ENCODE data around the gene TESK2. TPM values are rescaled to one million over a fixed set of nuclear protein-coding genes. Genes with fewer than 3 reads are reported as not detected.

TESK2 gene
- total RNA-seq, 2 experiments from 2014 or later: 3.0 to 4.4 TPM

DNA sequence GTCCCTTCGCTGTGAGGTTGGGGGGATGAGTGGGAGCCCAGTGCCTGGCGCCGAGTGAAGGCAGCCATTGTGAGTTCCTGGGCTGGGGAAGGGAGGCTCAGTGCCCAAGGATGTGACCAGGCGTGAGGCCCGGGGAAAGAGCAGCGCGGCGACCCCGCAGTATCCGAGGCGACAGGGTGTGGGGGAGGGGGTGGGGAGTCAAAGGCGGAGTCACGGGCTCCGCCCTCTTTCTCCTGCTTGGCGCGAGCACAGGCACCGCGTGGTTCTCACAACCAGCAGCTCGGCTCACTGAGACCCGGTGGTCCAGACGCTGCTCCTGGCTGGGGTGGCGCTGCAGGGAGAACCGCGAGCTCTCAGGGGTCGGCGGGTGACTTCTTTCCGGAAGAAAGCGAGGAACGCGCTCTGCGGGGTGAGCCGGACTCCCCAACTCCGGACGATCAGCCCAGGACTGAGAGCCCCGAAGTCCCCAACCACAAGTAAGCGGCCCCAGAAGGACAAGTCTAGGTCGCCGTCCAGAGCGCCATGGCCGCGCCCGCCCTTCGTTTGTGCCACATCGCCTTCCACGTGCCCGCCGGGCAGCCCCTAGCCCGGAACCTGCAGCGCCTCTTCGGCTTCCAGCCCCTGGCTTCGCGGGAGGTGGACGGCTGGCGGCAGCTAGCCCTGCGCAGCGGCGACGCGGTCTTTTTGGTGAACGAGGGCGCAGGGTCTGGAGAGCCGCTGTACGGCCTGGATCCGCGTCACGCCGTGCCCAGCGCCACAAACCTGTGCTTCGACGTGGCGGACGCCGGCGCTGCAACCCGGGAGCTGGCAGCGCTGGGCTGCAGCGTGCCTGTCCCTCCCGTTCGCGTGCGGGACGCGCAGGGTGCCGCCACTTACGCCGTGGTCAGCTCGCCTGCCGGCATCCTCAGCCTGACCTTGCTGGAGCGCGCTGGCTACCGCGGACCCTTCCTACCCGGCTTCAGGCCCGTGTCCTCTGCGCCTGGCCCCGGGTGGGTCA is 164.0 kb downstream of the TESK2 start, which contains the start of gene HPDL:
Gene HPDL, plus strand, starts transcription at position 269 of the 997 bp plus-strand sequence. Its CDS starts 254 bp downstream, at position 523.
- peaks cover 5% of the 10 kb centered on the region for H3K36me3 Mint-ChIP-seq
- no peaks in the 10 kb centered on the region for H3K27me3 Mint-ChIP-seq
- peak; percentile 83 for DNase-seq
- H3K4me3 Mint-ChIP-seq: peak within 1 kb of the TSS; percentile 80
- ATAC-seq: peak; percentile 89
- H3K27ac Mint-ChIP-seq: peak within 1 kb of the TSS; percentile 83
- no peaks in the 10 kb centered on the region for H3K9me3 Mint-ChIP-seq (ENCODE audit: low read depth)
- CTCF ChIA-PET: interaction anchor here (1.0 to 5.5 kb wide), 14 partner anchors 11 to 315 kb away, joined by 3 to 36 read pairs (median 6); partner anchors contain the start of genes AKR1A1, CCDC163, MMACHC and MUTYH
- H3K4me1 Mint-ChIP-seq: peaks cover 24% of the 10 kb centered on the region

DNA sequence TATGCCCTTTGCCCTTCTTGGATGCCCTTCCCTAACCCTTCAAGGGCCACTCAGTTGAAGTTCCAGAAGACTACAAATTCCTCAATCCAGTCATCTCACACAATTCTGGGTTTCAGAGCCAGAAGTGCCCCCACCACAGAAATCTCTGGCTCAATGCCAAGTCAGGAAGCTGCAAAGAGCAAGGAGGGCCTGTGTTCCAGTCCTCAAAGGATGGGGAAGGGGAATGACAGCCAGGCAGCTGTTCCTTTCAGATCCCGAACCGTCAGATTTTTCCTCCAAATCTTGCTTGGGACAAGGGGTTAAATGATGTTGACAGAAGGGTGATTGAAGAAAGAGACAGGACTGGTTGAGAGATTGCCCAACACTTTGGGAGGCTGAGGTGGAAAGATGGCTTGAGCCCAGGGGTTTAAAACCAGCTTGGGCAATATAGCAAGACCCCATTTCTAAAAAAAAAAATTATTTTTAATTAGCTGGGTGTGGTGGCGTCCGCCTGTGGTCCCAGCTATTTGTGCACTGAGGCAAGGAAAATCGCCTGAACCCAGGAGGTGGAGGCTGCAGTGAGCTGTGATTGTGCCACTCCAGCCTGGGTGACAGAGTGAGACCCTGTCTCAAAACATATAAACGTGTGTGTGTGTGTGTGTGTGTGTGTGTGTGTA is 165.0 kb downstream of the TESK2 start:
- CTCF ChIA-PET: interaction anchor here (1.1 to 5.5 kb wide), 7 partner anchors 14 to 312 kb away, joined by 3 to 36 read pairs (median 11); partner anchors contain the start of genes AKR1A1, CCDC163, MMACHC and MUTYH
- Mint-ChIP-seq H3K27me3 (no peaks in the 10 kb centered on the region), H3K4me3 (peak overlapping the region; percentile 80), H3K27ac (peak overlapping the region; percentile 80), H3K36me3 (peaks cover 4% of the 10 kb centered on the region), H3K9me3 (ENCODE audit: low read depth) (no peaks in the 10 kb centered on the region), H3K4me1 (peaks cover 24% of the 10 kb centered on the region)
- DNase-seq: no peak
- no peak for ATAC-seq

DNA sequence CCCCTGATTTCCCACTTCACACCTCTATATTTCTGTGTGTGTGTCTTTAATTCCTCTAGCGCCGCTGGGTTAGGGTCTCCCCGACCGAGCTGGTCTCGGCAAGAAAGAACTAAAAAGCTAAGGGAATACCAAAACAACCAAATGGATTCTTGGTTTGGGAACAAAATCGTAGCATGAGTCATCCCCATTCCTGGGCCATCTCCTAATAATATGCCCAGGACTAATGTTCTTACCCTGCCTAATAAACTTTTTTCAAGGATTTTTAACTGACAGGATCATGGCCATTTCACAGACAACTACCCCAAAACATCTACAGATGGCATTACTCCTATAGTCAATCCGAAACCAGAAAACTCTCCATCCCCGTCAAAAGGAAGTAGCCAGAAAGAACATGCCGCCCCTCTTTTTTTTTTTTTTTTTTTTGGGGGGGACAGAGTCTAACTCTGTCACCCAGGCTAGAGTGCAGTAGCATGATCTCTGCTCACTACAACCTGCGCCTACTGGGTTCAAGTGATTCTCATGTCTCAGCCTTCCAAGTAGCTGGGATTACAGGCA is 168.4 kb downstream of the TESK2 start:
- Mint-ChIP-seq H3K27ac (no peak overlapping the region), H3K27me3 (no peaks in the 10 kb centered on the region), H3K4me3 (no peak overlapping the region), H3K9me3 (ENCODE audit: low read depth) (no peaks in the 10 kb centered on the region), H3K36me3 (no peaks in the 10 kb centered on the region), H3K4me1 (peaks cover 11% of the 10 kb centered on the region)
- CTCF ChIA-PET: no interaction called here
- DNase-seq: no peak
- ATAC-seq: no peak

DNA sequence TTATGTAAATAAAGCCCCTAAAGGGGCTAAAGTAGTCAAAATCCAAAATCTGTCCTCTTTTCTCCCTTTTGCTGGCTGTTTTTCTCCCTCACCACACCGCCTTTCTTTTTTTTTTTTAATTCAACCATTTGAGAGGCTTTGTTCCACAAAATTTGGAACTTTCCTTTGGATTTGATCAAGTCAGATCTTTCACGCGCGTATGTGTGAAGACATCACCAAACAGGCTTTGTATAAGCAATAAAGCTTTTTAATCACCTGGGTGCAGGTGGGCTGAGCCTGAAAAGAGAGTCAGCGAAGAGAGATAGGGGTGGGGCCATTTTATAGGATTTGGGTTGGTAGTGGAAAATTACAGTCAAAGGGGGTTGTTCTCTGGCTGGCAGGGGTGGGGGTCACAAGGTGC is 169.5 kb downstream of the TESK2 start:
- ATAC-seq (no peak), DNase-seq (no peak)
- H3K27ac Mint-ChIP-seq: no peak overlapping the region
- no peaks in the 10 kb centered on the region for H3K9me3 Mint-ChIP-seq (ENCODE audit: low read depth)
- H3K4me1 Mint-ChIP-seq: peaks cover 7% of the 10 kb centered on the region
- H3K4me3 Mint-ChIP-seq: no peak overlapping the region
- CTCF ChIA-PET: no interaction called here
- H3K27me3 Mint-ChIP-seq: no peaks in the 10 kb centered on the region
- no peaks in the 10 kb centered on the region for H3K36me3 Mint-ChIP-seq

DNA sequence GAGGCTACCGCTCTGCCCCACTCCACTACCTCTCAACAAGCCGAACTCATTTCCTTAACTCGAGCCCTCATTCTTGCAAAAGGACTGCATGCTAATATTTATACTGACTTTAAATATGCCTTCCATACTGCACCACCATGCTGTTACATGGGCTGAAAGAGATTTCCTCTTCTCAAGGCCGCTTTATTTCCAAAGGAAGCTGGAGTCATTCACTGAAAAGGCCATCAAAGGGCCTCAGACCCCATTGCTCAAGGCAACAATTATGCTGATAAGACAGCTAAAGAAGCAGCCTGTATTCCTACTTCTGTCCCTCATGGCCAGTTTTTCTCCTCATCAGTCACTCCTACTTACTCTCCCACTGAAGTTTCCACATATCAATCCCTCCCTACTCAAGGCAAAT is 171.2 kb downstream of the TESK2 start:
- Mint-ChIP-seq H3K36me3 (no peaks in the 10 kb centered on the region), H3K27ac (no peak overlapping the region), H3K9me3 (ENCODE audit: low read depth) (no peaks in the 10 kb centered on the region), H3K4me3 (no peak overlapping the region), H3K27me3 (no peaks in the 10 kb centered on the region), H3K4me1 (no peaks in the 10 kb centered on the region)
- ATAC-seq (no peak), DNase-seq (no peak)
- CTCF ChIA-PET: interaction anchor here (1.0 to 1.3 kb wide), 2 partner anchors 18 to 305 kb away, joined by 3 to 4 read pairs; no protein-coding TSS in a partner anchor

DNA sequence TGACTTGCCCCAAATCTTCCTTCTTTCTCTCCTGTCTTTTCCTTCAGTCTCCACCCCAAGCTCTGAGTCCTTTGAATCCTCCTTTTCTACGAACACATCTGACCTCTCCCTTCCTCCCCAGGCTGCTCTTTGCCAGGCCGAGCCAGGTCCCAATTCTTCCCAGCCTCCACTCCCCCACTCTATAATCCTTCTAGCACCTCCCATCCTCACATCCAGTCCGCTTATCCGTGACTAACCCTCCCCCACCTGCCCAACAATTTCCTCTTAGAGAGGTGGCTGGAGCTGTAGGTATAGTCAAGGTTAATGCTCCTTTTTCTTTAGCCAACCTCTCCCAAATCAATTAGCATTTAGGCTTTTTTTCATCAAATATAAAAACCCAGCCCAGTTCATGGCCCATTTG is 173.8 kb downstream of the TESK2 start:
- no peak overlapping the region for H3K4me3 Mint-ChIP-seq
- no peaks in the 10 kb centered on the region for H3K36me3 Mint-ChIP-seq
- H3K4me1 Mint-ChIP-seq: no peaks in the 10 kb centered on the region
- no peak overlapping the region for H3K27ac Mint-ChIP-seq
- ATAC-seq: no peak
- no peaks in the 10 kb centered on the region for H3K9me3 Mint-ChIP-seq (ENCODE audit: low read depth)
- no peak for DNase-seq
- CTCF ChIA-PET: no interaction called here
- H3K27me3 Mint-ChIP-seq: peaks cover 2% of the 10 kb centered on the region

DNA sequence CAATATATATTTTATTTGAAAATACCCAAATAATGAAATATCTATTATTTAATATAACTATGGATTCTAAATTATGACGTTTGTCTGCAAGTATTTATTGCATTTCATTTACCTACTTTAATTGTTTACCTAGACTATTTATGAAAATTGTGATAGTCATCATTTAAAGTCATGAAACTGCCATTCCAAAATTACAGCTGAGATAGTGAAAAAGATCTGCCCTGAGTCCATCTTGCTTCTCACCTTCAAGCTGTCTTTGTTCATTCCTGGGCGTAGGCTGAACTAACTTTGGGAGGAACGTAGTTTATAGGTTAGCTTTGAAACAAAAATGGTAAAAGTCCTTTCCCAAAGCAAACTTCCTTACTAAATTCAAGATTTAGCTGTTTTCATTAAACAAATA is 176.7 kb downstream of the TESK2 start:
- no peaks in the 10 kb centered on the region for H3K9me3 Mint-ChIP-seq (ENCODE audit: low read depth)
- H3K4me1 Mint-ChIP-seq: no peaks in the 10 kb centered on the region
- H3K4me3 Mint-ChIP-seq: no peak overlapping the region
- ATAC-seq (no peak), DNase-seq (no peak)
- CTCF ChIA-PET: interaction anchor here (0.9 kb wide), 1 partner anchor 13 kb away, joined by 4 read pairs; no protein-coding TSS in a partner anchor
- peaks cover 1% of the 10 kb centered on the region for H3K36me3 Mint-ChIP-seq
- peaks cover 2% of the 10 kb centered on the region for H3K27me3 Mint-ChIP-seq
- no peak overlapping the region for H3K27ac Mint-ChIP-seq

DNA sequence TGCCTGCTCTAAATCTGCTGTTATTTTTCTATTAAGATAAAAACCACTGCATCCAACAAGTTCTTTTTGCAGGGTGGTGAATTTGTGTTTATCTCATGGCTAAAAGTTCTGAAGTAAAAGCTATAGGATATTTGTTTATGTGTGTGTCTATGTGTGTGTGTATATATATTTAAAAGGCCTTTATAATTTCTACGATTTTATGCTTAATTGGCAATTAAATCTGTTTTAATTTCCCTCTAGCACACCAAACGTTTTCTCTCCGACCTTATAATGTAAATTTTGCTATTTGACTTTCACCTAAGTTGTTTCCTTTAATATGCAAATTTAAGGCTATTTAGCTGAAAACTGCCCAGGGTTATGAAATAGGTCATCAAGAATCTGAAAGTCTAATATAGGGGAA is 184.1 kb downstream of the TESK2 start:
- Mint-ChIP-seq H3K4me1 (peaks cover 38% of the 10 kb centered on the region), H3K36me3 (peaks cover 1% of the 10 kb centered on the region), H3K9me3 (ENCODE audit: low read depth) (no peaks in the 10 kb centered on the region), H3K27ac (peak overlapping the region; percentile 83), H3K27me3 (no peaks in the 10 kb centered on the region), H3K4me3 (no peak overlapping the region)
- no peak for DNase-seq
- CTCF ChIA-PET: interaction anchor here (1.2 to 18.1 kb wide), 6 partner anchors 18 to 291 kb away, joined by 3 to 341 read pairs (median 14); partner anchors contain the start of genes HECTD3, HPDL, TESK2 and UROD
- no peak for ATAC-seq

DNA sequence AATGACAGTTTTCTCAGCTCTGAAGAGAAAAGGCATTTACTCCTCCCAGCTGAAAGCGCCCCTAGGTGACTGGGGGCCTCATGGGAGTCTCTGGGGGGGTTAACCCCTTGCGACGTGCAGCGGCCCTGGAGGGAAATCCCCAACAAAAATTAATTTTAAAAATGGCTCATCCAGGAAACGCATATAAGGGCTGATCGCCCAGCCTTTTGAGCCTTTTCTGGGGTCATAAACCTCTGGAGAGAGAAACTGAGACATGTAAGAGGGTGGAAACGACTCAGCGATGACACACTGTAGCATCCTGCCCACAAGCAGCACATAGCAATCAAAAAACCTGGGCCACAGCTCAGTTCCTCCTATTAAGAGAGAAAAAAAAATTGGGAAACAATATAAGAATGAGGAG is 184.6 kb downstream of the TESK2 start:
- Mint-ChIP-seq H3K4me3 (peak overlapping the region; percentile 51), H3K27me3 (no peaks in the 10 kb centered on the region), H3K27ac (peak overlapping the region; percentile 83), H3K36me3 (peaks cover 1% of the 10 kb centered on the region), H3K9me3 (ENCODE audit: low read depth) (no peaks in the 10 kb centered on the region), H3K4me1 (peaks cover 41% of the 10 kb centered on the region)
- ATAC-seq: no peak
- CTCF ChIA-PET: interaction anchor here (0.9 to 18.1 kb wide), 6 partner anchors 19 to 291 kb away, joined by 3 to 341 read pairs (median 14); partner anchors contain the start of genes HECTD3, HPDL, MUTYH and TESK2
- DNase-seq: peak; percentile 79

DNA sequence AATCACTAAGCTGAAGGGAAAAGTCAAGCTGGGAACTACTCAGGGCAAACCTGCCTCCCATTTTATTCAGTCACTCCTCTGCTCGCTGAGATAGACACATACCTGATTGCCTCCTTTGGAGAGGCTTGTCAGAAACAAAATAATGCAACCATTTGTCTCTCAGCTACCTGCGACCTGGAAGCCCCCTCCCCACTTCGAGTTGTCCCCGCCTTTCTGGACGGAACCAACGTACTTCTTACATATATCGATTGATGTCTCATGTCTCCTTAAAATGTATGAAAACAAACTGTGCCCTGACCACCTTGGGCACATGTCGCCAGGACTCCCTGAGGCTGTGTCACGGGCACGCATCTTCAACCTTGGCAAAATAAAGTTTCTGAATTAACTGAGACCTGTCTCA is 185.7 kb downstream of the TESK2 start:
- Mint-ChIP-seq H3K4me3 (peak overlapping the region; percentile 49), H3K27me3 (no peaks in the 10 kb centered on the region), H3K4me1 (peaks cover 41% of the 10 kb centered on the region), H3K36me3 (no peaks in the 10 kb centered on the region), H3K9me3 (ENCODE audit: low read depth) (no peaks in the 10 kb centered on the region), H3K27ac (peak overlapping the region; percentile 83)
- CTCF ChIA-PET: interaction anchor here (1.0 to 18.1 kb wide), 4 partner anchors 22 to 591 kb away, joined by 3 to 341 read pairs (median 32); partner anchors contain the start of genes HECTD3, HPDL, TESK2 and UROD
- DNase-seq (no peak), ATAC-seq (no peak)

DNA sequence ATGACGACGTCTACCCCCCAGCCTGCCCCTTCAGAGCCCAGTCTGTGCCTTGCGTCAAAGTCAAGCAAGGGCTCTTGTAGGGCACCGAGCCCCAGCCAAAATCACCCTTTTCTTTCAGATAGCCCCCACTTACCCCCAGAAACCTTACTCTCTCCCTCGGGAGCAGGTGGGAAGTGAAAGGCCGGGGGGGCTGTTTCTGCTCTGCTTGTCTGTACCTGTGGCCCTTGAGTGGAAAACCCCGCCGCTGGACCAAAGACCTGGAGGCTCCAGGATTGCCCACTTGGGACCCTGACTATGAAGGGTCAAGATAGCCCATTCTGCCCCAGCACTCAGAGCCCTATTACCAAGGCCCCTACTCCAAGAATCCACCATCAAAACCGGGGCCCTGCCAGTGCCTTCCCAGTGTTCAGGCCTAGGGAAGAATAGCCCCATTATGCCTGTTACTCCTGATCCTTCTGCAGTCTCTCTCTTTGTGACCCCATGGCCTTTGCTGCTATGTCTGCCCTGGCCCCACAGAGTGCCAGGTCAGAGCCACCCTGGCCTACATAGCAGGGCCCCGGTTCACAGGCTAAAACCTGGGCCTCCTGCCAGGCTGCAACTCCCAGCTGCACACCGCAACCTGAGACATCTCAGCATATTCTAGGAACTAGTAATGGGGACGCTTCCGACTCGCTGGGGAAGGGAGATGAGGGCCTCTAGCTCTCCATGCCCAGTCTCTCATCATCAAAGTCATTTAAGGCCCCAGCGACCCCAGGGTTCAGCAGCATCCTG is 186.5 kb downstream of the TESK2 start:
- H3K4me1 Mint-ChIP-seq: peaks cover 41% of the 10 kb centered on the region
- H3K27me3 Mint-ChIP-seq: no peaks in the 10 kb centered on the region
- ATAC-seq (no peak), DNase-seq (no peak)
- no peaks in the 10 kb centered on the region for H3K9me3 Mint-ChIP-seq (ENCODE audit: low read depth)
- CTCF ChIA-PET: interaction anchor here (1.0 to 18.1 kb wide), 7 partner anchors 23 to 590 kb away, joined by 3 to 341 read pairs (median 21); partner anchors contain the start of genes BTBD19, HECTD3, HPDL and MUTYH
- peak overlapping the region; percentile 97 for H3K27ac Mint-ChIP-seq
- H3K4me3 Mint-ChIP-seq: peak overlapping the region; percentile 92
- H3K36me3 Mint-ChIP-seq: no peaks in the 10 kb centered on the region

All from activated CD8-positive, alpha-beta memory T cell treated with anti-CD3 and anti-CD28 coated beads, Interleukin-2, amount 10 ng/mL, durations not matched to agents 7 days and 5 days (primary cell).